Loucy (cell line): ENCODE data around the gene CECR2.
A peak's percentile ranks its signal among the peaks of the same experiment; 100 is the strongest.

Experiments
- H2AFZ ChIP-seq: fragments of 200-600 bp; sonication (generic); 2 replicates; pipeline ENCODE4 v1.6.0; 2016; ENCODE audit warnings: antibody characterized with exemption, mild to moderate bottlenecking, low read length, moderate library complexity
- H3F3A ChIP-seq: fragments of 200-600 bp; 2 replicates; pipeline ENCODE4 v1.6.0; 2016; ENCODE audit warnings: antibody characterized with exemption, low read depth, mild to moderate bottlenecking
- H3K27me3 ChIP-seq: fragments of 200-600 bp; sonication (generic); 2 replicates; pipeline ENCODE4 v1.6.1; 2014; ENCODE audit warnings: low read length, mild to moderate bottlenecking; ENCODE audit not compliant: insufficient read depth, poor library complexity, severe bottlenecking
- H3K36me3 ChIP-seq: fragments of 200-600 bp; sonication (generic); 2 replicates; pipeline ENCODE4 v1.6.1; 2016; ENCODE audit warnings: low read length; ENCODE audit not compliant: insufficient read depth
- H3K4me1 ChIP-seq: fragments of 200-600 bp; sonication (generic); 2 replicates; pipeline ENCODE4 v1.5.1; 2014; ENCODE audit warnings: low read length, mild to moderate bottlenecking; ENCODE audit not compliant: insufficient read depth, poor library complexity, severe bottlenecking
- H3K4me2 ChIP-seq: fragments of 200-600 bp; sonication (generic); 2 replicates; pipeline ENCODE4 v1.6.0; 2014; ENCODE audit warnings: antibody characterized with exemption, low read length, low read depth, mild to moderate bottlenecking; ENCODE audit not compliant: poor library complexity, severe bottlenecking
- H3K4me3 ChIP-seq: fragments of 200-600 bp; sonication (generic); 2 replicates; pipeline ENCODE4 v1.5.1; 2014; ENCODE audit warnings: low read length, mild to moderate bottlenecking, mixed read lengths; ENCODE audit not compliant: poor library complexity, severe bottlenecking
- H3K79me2 ChIP-seq: fragments of 200-600 bp; sonication (generic); 2 replicates; pipeline ENCODE4 v1.6.1; 2014; ENCODE audit warnings: low read length; ENCODE audit not compliant: insufficient read depth
- H3K9ac ChIP-seq: fragments of 200-600 bp; sonication (generic); 2 replicates; pipeline ENCODE4 v1.6.0; 2014; ENCODE audit warnings: mild to moderate bottlenecking, low read depth, low read length, moderate library complexity; ENCODE audit not compliant: poor library complexity, severe bottlenecking
- H3K9me2 ChIP-seq: fragments of 200-600 bp; sonication (generic); replicated peaks from 2 replicates; pipeline ENCODE4 v1.6.1; 2016; ENCODE audit warnings: low read depth, low read length, mixed read lengths
- H3K9me3 ChIP-seq: fragments of 200-600 bp; sonication (generic); 2 replicates; pipeline ENCODE4 v1.6.1; 2014; ENCODE audit warnings: mild to moderate bottlenecking, antibody characterized with exemption, low read length, low read depth; ENCODE audit not compliant: insufficient read depth
- H4K20me1 ChIP-seq: fragments of 200-600 bp; sonication (generic); 2 replicates; pipeline ENCODE4 v1.6.0; 2014; ENCODE audit warnings: antibody characterized with exemption, low read length, mild to moderate bottlenecking; ENCODE audit not compliant: insufficient read depth, poor library complexity, severe bottlenecking
- EZH2phosphoT487 ChIP-seq: fragments of 200-600 bp; IDR thresholded peaks from 2 replicates; pipeline ENCODE4 v1.6.1; 2018; ENCODE audit warnings: antibody characterized with exemption, mild to moderate bottlenecking, moderate library complexity, borderline replicate concordance
- TF ChIP-seq, protein P1 (sequence below): fragments of 200-600 bp; sonication (generic); conservative IDR thresholded peaks from 2 replicates; pipeline ENCODE4 v1.5.1; 2014; ENCODE audit warnings: mild to moderate bottlenecking, antibody characterized with exemption, low read length

Gene CECR2

DNA sequence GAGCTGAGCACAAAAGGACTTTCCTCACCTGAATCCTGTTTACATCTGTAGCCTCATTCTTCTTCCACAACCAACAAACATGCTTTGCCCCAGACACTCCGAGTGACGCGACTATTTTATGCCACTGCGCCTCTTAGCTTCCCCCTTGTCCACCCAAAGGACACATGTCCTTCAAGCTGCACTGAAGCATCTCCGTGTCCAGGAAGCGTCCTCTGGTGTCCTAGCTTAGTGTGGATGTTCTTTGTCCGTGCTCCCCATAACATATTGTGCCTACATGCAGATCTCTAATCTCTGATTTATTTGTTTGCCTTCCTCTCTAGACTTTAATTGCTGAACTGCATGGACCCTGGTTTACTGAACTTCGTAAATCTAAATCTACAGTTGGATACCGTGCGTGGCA lies 20.1 kb upstream of the CECR2 start:
- H3K9me3 ChIP-seq: no peaks in the 10 kb centered on the region
- H4K20me1 ChIP-seq: no peaks in the 10 kb centered on the region
- H3K79me2 ChIP-seq: no peaks in the 10 kb centered on the region
- no peaks in the 10 kb centered on the region for H3F3A ChIP-seq
- H3K4me3 ChIP-seq: peak overlapping the region; percentile 45
- H3K4me2 ChIP-seq: peak overlapping the region; percentile 59
- H2AFZ ChIP-seq: peak overlapping the region; percentile 98
- H3K27me3 ChIP-seq: no peaks in the 10 kb centered on the region
- TF ChIP-seq, protein P1, sequence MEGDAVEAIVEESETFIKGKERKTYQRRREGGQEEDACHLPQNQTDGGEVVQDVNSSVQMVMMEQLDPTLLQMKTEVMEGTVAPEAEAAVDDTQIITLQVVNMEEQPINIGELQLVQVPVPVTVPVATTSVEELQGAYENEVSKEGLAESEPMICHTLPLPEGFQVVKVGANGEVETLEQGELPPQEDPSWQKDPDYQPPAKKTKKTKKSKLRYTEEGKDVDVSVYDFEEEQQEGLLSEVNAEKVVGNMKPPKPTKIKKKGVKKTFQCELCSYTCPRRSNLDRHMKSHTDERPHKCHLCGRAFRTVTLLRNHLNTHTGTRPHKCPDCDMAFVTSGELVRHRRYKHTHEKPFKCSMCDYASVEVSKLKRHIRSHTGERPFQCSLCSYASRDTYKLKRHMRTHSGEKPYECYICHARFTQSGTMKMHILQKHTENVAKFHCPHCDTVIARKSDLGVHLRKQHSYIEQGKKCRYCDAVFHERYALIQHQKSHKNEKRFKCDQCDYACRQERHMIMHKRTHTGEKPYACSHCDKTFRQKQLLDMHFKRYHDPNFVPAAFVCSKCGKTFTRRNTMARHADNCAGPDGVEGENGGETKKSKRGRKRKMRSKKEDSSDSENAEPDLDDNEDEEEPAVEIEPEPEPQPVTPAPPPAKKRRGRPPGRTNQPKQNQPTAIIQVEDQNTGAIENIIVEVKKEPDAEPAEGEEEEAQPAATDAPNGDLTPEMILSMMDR: no peak
- TF ChIP-seq EZH2phosphoT487: no peak
- H3K36me3 ChIP-seq: no peaks in the 10 kb centered on the region
- H3K9me2 ChIP-seq: no peaks in the 10 kb centered on the region
- H3K4me1 ChIP-seq: peaks cover 3% of the 10 kb centered on the region
- H3K9ac ChIP-seq: peak overlapping the region; percentile 30

DNA sequence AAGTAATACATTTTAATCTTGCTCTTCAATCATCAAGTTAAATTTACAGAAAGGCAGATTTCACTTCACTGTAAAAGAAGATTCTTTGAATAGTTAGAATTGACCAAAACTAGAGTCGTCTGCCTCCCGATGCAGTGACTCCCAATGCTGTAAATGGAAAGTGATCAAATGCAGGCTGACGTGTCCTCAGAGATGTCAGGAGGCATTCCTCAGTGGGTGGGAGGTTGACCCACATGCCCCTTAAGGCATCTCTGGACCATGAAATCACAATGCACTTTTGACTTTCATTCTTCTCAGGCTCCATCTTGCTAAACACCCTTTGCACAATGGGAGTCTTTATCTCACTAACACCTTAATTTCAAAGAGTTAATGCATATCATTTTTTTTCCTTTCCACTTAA lies 19.0 kb upstream of the CECR2 start:
- Histone ChIP-seq H3K9me3 (no peaks in the 10 kb centered on the region), H2AFZ (no peak overlapping the region), H3K36me3 (no peaks in the 10 kb centered on the region), H3K79me2 (no peaks in the 10 kb centered on the region), H3K27me3 (no peaks in the 10 kb centered on the region), H3K9ac (no peak overlapping the region), H3K4me3 (no peak overlapping the region), H3K9me2 (no peaks in the 10 kb centered on the region), H3F3A (no peaks in the 10 kb centered on the region), H3K4me1 (peaks cover 3% of the 10 kb centered on the region), H3K4me2 (no peak overlapping the region), H4K20me1 (no peaks in the 10 kb centered on the region)
- no peak for TF ChIP-seq EZH2phosphoT487
- TF ChIP-seq, protein P1: no peak

DNA sequence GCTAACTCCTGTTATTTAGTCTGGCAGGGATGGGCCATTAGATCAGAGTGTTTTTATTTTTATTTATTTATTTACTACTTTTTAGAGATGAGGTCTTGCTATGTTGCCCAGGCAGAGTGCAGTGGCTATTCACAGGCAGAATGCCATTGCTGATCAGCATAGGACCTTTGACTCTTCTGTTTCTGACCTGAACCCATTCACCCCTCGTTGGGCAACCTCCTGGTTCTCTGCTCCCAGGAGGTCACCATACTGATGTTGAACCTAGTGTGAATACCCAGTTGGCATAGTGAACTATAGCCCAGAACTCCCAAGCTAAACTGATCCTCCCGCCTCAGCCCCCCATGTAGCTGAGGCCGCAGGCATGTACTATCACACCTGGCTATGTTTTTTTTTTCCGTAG lies 16.5 kb upstream of the CECR2 start:
- Histone ChIP-seq H2AFZ (no peak overlapping the region), H3K9me3 (no peaks in the 10 kb centered on the region), H3K79me2 (no peaks in the 10 kb centered on the region), H3K4me2 (no peak overlapping the region), H3K36me3 (no peaks in the 10 kb centered on the region), H4K20me1 (no peaks in the 10 kb centered on the region), H3K9ac (no peak overlapping the region), H3F3A (no peaks in the 10 kb centered on the region), H3K4me1 (peaks cover 3% of the 10 kb centered on the region), H3K27me3 (no peaks in the 10 kb centered on the region), H3K9me2 (no peaks in the 10 kb centered on the region), H3K4me3 (no peak overlapping the region)
- no peak for TF ChIP-seq EZH2phosphoT487
- TF ChIP-seq, protein P1: no peak
